PC-3 (cell line): ENCODE measurements around the gene PFKFB3.

Experiments used
- CTCF ChIP-seq: fragments of 300-600 bp; sonication (generic); conservative IDR thresholded peaks from 2 replicates; pipeline ENCODE4 v1.5.1; 2017; ENCODE audit warnings: antibody characterized with exemption, low read depth, mild to moderate bottlenecking, low read length
- EZH2phosphoT487 ChIP-seq: fragments of 300-600 bp; sonication (generic); IDR thresholded peaks from 2 replicates; pipeline ENCODE4 v1.6.1; 2018; ENCODE audit warnings: mild to moderate bottlenecking, antibody characterized with exemption, low read length, borderline replicate concordance

- no peak for TF ChIP-seq CTCF
- TF ChIP-seq EZH2phosphoT487: no peak
Measured at GRCh38 chr10:6242089-6242488, 39.4 kb downstream of the PFKFB3 start.
